A549 (cell line): ENCODE results near the gene AFAP1. TPM values are rescaled to one million over a fixed set of nuclear protein-coding genes. Genes with fewer than 3 reads are reported as not detected.

ENCODE experiments used
- ATAC-seq, 2 experiments: fragments of 200-7000 bp in 1 of 2; fragments of >200 bp in 1 of 2; cut with Nextera tagmentation in 1 of 2; cut with Tn5 transposase in 1 of 2; 3 replicates each; pipeline versions ENCODE4 v1.8.0 to v1.9.1; 2018 to 2020; ENCODE audit warnings: mild to moderate bottlenecking in 1 of 2, moderate library complexity in 1 of 2
- CTCF ChIA-PET: fragments of 300-600 bp; sonication (Branson Sonifier 250); formaldehyde crosslinking; extraction: SDS; loops from one replicate; lab custom pipeline; 2021; ENCODE audit warnings: antibody characterized with exemption, inconsistent platforms; lab: Yijun Ruan, JAX
- POLR2A ChIA-PET: fragments of 350-600 bp; formaldehyde crosslinking; extraction: SDS; loops from one replicate; lab custom pipeline; 2021; ENCODE audit warnings: antibody characterized with exemption, inconsistent platforms; lab: Yijun Ruan, JAX
- DNase-seq, 2 experiments: peaks; one replicate each; pipeline versions ENCODE4 v3.0.0 to v3.0.0-alpha.2; 2011 to 2016; ENCODE audit warnings: low read depth in 1 of 2, low spot score in 1 of 2
- FAIRE-seq: peaks from 2 replicates; lab custom pipeline; 2011; peaks lifted over from hg19 to GRCh38; lab: Jason Lieb, UNC
- H3K27ac ChIP-seq, 2 experiments: fragments of >200 bp; sonication (Bioruptor Twin); formaldehyde crosslinking; 3 replicates each; pipeline ENCODE4 v1.5.1; 2016 to 2017
- H3K4me1 ChIP-seq: fragments of >200 bp; sonication (Bioruptor Twin); formaldehyde crosslinking; 3 replicates; pipeline ENCODE4 v1.6.1; 2016
- H3K4me2 ChIP-seq: fragments of >200 bp; sonication (Bioruptor Twin); formaldehyde crosslinking; 3 replicates; pipeline ENCODE4 v1.6.1; 2016
- H3K4me3 ChIP-seq: fragments of >200 bp; sonication (Bioruptor Twin); formaldehyde crosslinking; 3 replicates; pipeline ENCODE4 v1.5.1; 2016
- H3K9me3 ChIP-seq: fragments of >200 bp; sonication (Bioruptor Twin); formaldehyde crosslinking; 3 replicates; pipeline ENCODE4 v1.6.1; 2016
- ATOH8 ChIP-seq: fragments of 250-450 bp; sonication (Bioruptor Pico); IDR thresholded peaks from 2 replicates; pipeline ENCODE4 v1.5.0; 2020; ENCODE audit warnings: low read depth, mild to moderate bottlenecking, moderate library complexity
- BCL3 ChIP-seq: fragments of >200 bp; sonication (Bioruptor Twin); formaldehyde crosslinking; IDR thresholded peaks from 3 replicates; pipeline ENCODE4 v1.6.1; 2016
- BHLHE40 ChIP-seq: IDR thresholded peaks from 2 replicates; pipeline ENCODE4 v1.6.1; 2012; ENCODE audit warnings: low read depth, low read length, inconsistent platforms
- CBX2 ChIP-seq: fragments of 200-600 bp; sonication (generic); IDR thresholded peaks from 2 replicates; pipeline ENCODE4 v1.6.1; 2016; ENCODE audit warnings: low read depth, mild to moderate bottlenecking, borderline replicate concordance
- CBX8 ChIP-seq: fragments of 200-600 bp; sonication (generic); IDR thresholded peaks from 2 replicates; pipeline ENCODE4 v1.6.1; 2016
- CEBPB ChIP-seq, 2 experiments: fragments of >200 bp in 1 of 2; sonication (Bioruptor Twin) in 1 of 2; formaldehyde crosslinking in 1 of 2; IDR thresholded peaks; 2 replicates each; pipeline ENCODE4 v1.6.1; 2012 to 2016
- CHD4 ChIP-seq: fragments of 200-600 bp; sonication (generic); IDR thresholded peaks from 2 replicates; pipeline ENCODE4 v1.6.1; 2016; ENCODE audit warnings: antibody characterized with exemption, mild to moderate bottlenecking, borderline replicate concordance
- EHF ChIP-seq: fragments of 250-450 bp; sonication (Bioruptor Pico); IDR thresholded peaks from 2 replicates; pipeline ENCODE4 v1.5.0; 2020; ENCODE audit warnings: mild to moderate bottlenecking
- EP300 ChIP-seq, 2 experiments: fragments of >200 bp; sonication (Bioruptor Twin); formaldehyde crosslinking; IDR thresholded peaks; 2 replicates in 1 of 2; 3 replicates in 1 of 2; pipeline ENCODE4 v1.6.1; 2016 to 2017
- FOSB ChIP-seq: fragments of 250-450 bp; sonication (Bioruptor Pico); IDR thresholded peaks from 2 replicates; pipeline ENCODE4 v1.5.0; 2020; ENCODE audit warnings: mild to moderate bottlenecking, moderate library complexity
- FOSL2 ChIP-seq, 2 experiments: fragments of 450-650 bp in 1 of 2; fragments of >200 bp in 1 of 2; sonication (Bioruptor Twin) in 1 of 2; formaldehyde crosslinking; IDR thresholded peaks; 2 replicates each; pipeline versions ENCODE4 v1.5.0 to v1.6.1; 2016 to 2020; ENCODE audit warnings: mild to moderate bottlenecking in 1 of 2, moderate library complexity in 1 of 2
- FOXS1 ChIP-seq: fragments of 250-450 bp; sonication (Bioruptor Pico); IDR thresholded peaks from 2 replicates; pipeline ENCODE4 v1.5.0; 2020; ENCODE audit warnings: mild to moderate bottlenecking, moderate library complexity
- GATA3 ChIP-seq: IDR thresholded peaks from 2 replicates; pipeline ENCODE4 v1.6.1; 2012; ENCODE audit warnings: borderline replicate concordance
- HOXA7 ChIP-seq: fragments of 250-450 bp; sonication (Bioruptor Pico); IDR thresholded peaks from 2 replicates; pipeline ENCODE4 v1.5.0; 2020; ENCODE audit warnings: mild to moderate bottlenecking, moderate library complexity
- HOXB13 ChIP-seq: fragments of 250-450 bp; sonication (Bioruptor Pico); IDR thresholded peaks from 2 replicates; pipeline ENCODE4 v1.5.0; 2020; ENCODE audit warnings: low read depth, mild to moderate bottlenecking, moderate library complexity
- HOXB5 ChIP-seq: fragments of 250-450 bp; sonication (Bioruptor Pico); IDR thresholded peaks from 2 replicates; pipeline ENCODE4 v1.5.0; 2020; ENCODE audit warnings: mild to moderate bottlenecking, moderate library complexity
- JUN ChIP-seq, 2 experiments: fragments of >200 bp; sonication (Bioruptor Twin); formaldehyde crosslinking; IDR thresholded peaks; 2 replicates in 1 of 2; 3 replicates in 1 of 2; pipeline ENCODE4 v1.6.1; 2016 to 2017
- JUNB ChIP-seq: fragments of >200 bp; sonication (Bioruptor Twin); formaldehyde crosslinking; IDR thresholded peaks from 2 replicates; pipeline ENCODE4 v1.6.1; 2016
- MAFK ChIP-seq: fragments of 450-650 bp; IDR thresholded peaks from 2 replicates; pipeline ENCODE4 v1.6.1; 2014; ENCODE audit not compliant: partially characterized antibody
- MAX ChIP-seq: IDR thresholded peaks from 2 replicates; pipeline ENCODE4 v1.6.1; 2012
- NFE2L2 ChIP-seq: fragments of 150-350 bp; conservative IDR thresholded peaks from 2 replicates; pipeline ENCODE4 v1.6.1; 2014; ENCODE audit warnings: low read length
- NR3C1 ChIP-seq: fragments of >200 bp; sonication (Bioruptor Twin); formaldehyde crosslinking; IDR thresholded peaks from 3 replicates; pipeline ENCODE4 v1.6.1; 2017
- POLR2A ChIP-seq: IDR thresholded peaks from 2 replicates; pipeline ENCODE4 v1.6.1; 2012; ENCODE audit warnings: mild to moderate bottlenecking, low read length
- RCOR1 ChIP-seq: fragments of 150-350 bp; IDR thresholded peaks from 2 replicates; pipeline ENCODE4 v1.6.1; 2014; ENCODE audit warnings: antibody characterized with exemption, low read length, low read depth
- ZNF302 ChIP-seq: fragments of 250-450 bp; sonication (Bioruptor Pico); IDR thresholded peaks from 2 replicates; pipeline ENCODE4 v1.9.0; 2021; ENCODE audit warnings: inconsistent platforms, mild to moderate bottlenecking, moderate library complexity
- ZSCAN20 ChIP-seq: fragments of 250-450 bp; sonication (Bioruptor Pico); IDR thresholded peaks from 2 replicates; pipeline ENCODE4 v1.8.0; 2022; ENCODE audit warnings: mild to moderate bottlenecking, moderate library complexity
- WGBS: methylation state at CpG from one replicate; pipeline ENCODE4 v1.1.6; 2017; ENCODE audit errors: missing lambda C conversion rate; 5-methylcytosine and 5-hydroxymethylcytosine counted together
- polyA plus RNA-seq, 4 experiments: library from polyadenylated mRNA; depleted of rRNA in 3 of 4; stranded (reverse); fragments of >200 nt; fragmentation: RNase III in 1 of 4; extraction: RNeasy Plus Mini Kit Qiagen cat#74134 plus additional on column Dnase treatment in 1 of 4; gene quantifications; 2 replicates in 3 of 4; 3 replicates in 1 of 4; pipeline ENCODE4 v1.2.3, GENCODE V29; 2011 to 2017
- TF ChIP-seq, protein P1 (sequence below): IDR thresholded peaks from 2 replicates; pipeline ENCODE4 v1.6.1; 2012; ENCODE audit warnings: low read depth, borderline replicate concordance
- TF ChIP-seq, protein P2 (sequence below): IDR thresholded peaks from 2 replicates; pipeline ENCODE4 v1.6.1; 2012

AFAP1 gene
- polyA plus RNA-seq, 2 of the 4 experiments (the other 2 are of a cell fraction) = 25.4 to 29.6 TPM

DNA sequence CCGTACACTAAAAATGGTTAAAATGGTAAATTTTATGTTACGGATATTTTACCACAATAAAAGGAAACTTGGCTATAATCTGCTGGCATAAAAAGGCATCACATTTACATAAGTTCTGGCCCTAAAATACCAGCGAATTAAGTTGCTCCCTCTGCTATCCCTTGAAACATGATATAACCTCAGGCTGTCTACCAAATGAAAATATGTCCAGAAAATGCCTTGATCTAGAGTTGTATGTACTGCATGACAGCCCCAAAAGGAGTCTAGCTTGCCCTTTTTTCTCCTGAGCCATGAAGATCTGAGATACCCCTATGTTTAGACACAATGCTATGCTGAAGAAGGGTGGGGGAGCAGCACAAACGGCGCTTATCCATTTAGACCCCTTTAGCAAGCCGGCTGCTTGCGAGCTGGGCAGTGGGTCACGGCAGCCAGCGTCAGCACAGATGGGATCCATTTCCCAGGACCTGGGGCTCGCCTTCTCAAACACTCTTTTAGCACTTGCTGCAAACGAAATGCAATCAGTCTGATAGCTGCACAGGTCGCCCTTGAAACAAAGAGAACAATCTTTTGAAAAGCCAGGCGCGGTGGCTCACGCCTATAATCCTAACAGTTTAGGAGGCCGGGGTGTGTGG lies 77.0 kb downstream of the AFAP1 start:
- CTCF ChIA-PET = interaction anchor here (1.1 to 6.6 kb wide), 2 partner anchors 14 to 58 kb away, joined by 3 to 39 read pairs; no protein-coding TSS in a partner anchor
- peak overlapping the region; percentile 88 to 90 for H3K27ac ChIP-seq
- TF ChIP-seq HOXA7 (no peak), FOSB (CRISPR knock-in tag) (no peak), POLR2A (no peak), HOXB13 (no peak), BHLHE40 (no peak), ZSCAN20 (CRISPR knock-in tag) (no peak), RCOR1 (no peak), ZNF302 (no peak), NFE2L2 (no peak), CBX2 (no peak), CBX8 (no peak), MAX (no peak), HOXB5 (CRISPR knock-in tag) (no peak), BCL3 (no peak), MAFK (no peak), EHF (CRISPR knock-in tag) (no peak), CHD4 (no peak), NR3C1 (no peak)
- TF ChIP-seq, protein P1, sequence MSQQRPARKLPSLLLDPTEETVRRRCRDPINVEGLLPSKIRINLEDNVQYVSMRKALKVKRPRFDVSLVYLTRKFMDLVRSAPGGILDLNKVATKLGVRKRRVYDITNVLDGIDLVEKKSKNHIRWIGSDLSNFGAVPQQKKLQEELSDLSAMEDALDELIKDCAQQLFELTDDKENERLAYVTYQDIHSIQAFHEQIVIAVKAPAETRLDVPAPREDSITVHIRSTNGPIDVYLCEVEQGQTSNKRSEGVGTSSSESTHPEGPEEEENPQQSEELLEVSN = no peak
- 83% methylated on average over 16 of the region's 16 CpGs for WGBS
- FAIRE-seq (no peak), ATAC-seq (no peak), DNase-seq (no peak)
- H3K4me1 ChIP-seq = peaks cover 82% of the 10 kb centered on the region
- no peaks in the 10 kb centered on the region for H3K9me3 ChIP-seq
- POLR2A ChIA-PET = no interaction called here
- H3K4me2 ChIP-seq = peak overlapping the region; percentile 75
- H3K4me3 ChIP-seq = no peak overlapping the region

- CTCF ChIA-PET = interaction anchor here (6.6 kb wide), 1 partner anchor 57 kb away, joined by 39 read pairs; no protein-coding TSS in a partner anchor
Measured at GRCh38 chr4:7861440-7861881, 78.2 kb downstream of the AFAP1 start.

More at GRCh38 chr4:7861440-7861881, 78.2 kb downstream of the AFAP1 start:
- peaks cover 82% of the 10 kb centered on the region for H3K4me1 ChIP-seq
- FAIRE-seq (no peak), DNase-seq (peak in 1 of 2 experiments; percentile 77), ATAC-seq (peak; percentile 65 to 83)
- H3K27ac ChIP-seq = peak overlapping the region; percentile 88 to 90
- H3K4me3 ChIP-seq = 0 out of 3 replicates have a peak overlapping the region, but pooled peaks have one; percentile 12
- WGBS = 3% methylated on average over 6 of the region's 6 CpGs
- peak overlapping the region; percentile 75 for H3K4me2 ChIP-seq
- H3K9me3 ChIP-seq = no peaks in the 10 kb centered on the region
- POLR2A ChIA-PET = no interaction called here
- TF ChIP-seq, protein P2, sequence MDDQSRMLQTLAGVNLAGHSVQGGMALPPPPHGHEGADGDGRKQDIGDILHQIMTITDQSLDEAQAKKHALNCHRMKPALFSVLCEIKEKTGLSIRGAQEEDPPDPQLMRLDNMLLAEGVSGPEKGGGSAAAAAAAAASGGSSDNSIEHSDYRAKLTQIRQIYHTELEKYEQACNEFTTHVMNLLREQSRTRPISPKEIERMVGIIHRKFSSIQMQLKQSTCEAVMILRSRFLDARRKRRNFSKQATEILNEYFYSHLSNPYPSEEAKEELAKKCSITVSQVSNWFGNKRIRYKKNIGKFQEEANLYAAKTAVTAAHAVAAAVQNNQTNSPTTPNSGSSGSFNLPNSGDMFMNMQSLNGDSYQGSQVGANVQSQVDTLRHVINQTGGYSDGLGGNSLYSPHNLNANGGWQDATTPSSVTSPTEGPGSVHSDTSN = peak; percentile 59
- TF ChIP-seq MAX (peak; percentile 71), FOSL2 (IDR thresholded peaks at IDR 0.05) (peak; percentile 28; the same call in 1 of the 2 replicates), FOSL2 (CRISPR knock-in tag; IDR thresholded peaks at IDR 0.05) (peak; percentile 2; the same call in 1 of the 2 replicates), CEBPB (IDR thresholded peaks at IDR 0.05) (peak in 1 of 2 experiments; percentile 54; a peak in 2 of 4 replicates), NR3C1 (no peak), GATA3 (peak; percentile 90), ATOH8 (no peak), JUNB (peak; percentile 72), FOXS1 (CRISPR knock-in tag) (0 out of 2 replicates have a peak, but pooled peaks have one; percentile 7), EP300 (IDR thresholded peaks at IDR 0.05) (peak; percentile 66 to 89; a peak in 4 of 5 replicates), JUN (IDR thresholded peaks at IDR 0.05) (peak; percentile 68 to 69; a peak in 3 of 5 replicates), POLR2A (no peak)
